ENCODE measurements around the gene NEO1.

The NEO1 gene

DNA sequence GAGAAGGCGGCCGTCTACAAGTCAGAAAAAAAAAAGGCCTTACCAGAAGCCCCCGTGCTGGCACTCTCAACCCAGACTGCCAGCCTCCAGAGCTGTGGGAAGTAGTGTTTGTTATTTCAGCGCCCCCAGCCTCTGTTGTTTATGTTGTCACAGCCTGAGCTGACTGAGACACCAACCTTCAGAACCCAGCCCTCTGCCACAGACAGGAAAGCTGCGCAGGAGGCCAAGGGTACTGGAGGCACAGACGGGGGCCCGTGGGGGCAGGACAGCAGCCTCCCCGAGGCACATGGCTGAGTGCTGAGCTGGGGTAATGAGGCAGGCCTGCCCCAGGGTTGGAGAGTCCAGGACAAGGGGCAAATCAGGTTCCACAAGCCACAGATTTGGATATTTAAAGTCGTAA, 282.8 kb downstream of the NEO1 start:
- no peak for TF ChIP-seq TCF4 (CRISPR knock-in tag; IDR thresholded peaks at IDR 0.05; ENCODE audit: borderline replicate concordance)
- no peak for TF ChIP-seq ESRRG (CRISPR knock-in tag; IDR thresholded peaks at IDR 0.05)
- TF ChIP-seq PPARA (CRISPR knock-in tag; IDR thresholded peaks at IDR 0.05; ENCODE audit: borderline replicate concordance): no peak
- TF ChIP-seq, protein P1, sequence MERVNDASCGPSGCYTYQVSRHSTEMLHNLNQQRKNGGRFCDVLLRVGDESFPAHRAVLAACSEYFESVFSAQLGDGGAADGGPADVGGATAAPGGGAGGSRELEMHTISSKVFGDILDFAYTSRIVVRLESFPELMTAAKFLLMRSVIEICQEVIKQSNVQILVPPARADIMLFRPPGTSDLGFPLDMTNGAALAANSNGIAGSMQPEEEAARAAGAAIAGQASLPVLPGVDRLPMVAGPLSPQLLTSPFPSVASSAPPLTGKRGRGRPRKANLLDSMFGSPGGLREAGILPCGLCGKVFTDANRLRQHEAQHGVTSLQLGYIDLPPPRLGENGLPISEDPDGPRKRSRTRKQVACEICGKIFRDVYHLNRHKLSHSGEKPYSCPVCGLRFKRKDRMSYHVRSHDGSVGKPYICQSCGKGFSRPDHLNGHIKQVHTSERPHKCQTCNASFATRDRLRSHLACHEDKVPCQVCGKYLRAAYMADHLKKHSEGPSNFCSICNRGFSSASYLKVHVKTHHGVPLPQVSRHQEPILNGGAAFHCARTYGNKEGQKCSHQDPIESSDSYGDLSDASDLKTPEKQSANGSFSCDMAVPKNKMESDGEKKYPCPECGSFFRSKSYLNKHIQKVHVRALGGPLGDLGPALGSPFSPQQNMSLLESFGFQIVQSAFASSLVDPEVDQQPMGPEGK (CRISPR knock-in tag; IDR thresholded peaks at IDR 0.05; ENCODE audit: borderline replicate concordance): no peak
- TF ChIP-seq CSDC2 (CRISPR knock-in tag; IDR thresholded peaks at IDR 0.05): no peak
- TF ChIP-seq ZNF70 (CRISPR knock-in tag; IDR thresholded peaks at IDR 0.05): no peak
- no peak for TF ChIP-seq ZFP30 (CRISPR knock-in tag; IDR thresholded peaks at IDR 0.05)
- TF ChIP-seq SNAI2 (CRISPR knock-in tag; IDR thresholded peaks at IDR 0.05): no peak
- no peak for TF ChIP-seq GLIS3 (CRISPR knock-in tag; IDR thresholded peaks at IDR 0.05)
- no peak for TF ChIP-seq RARB (CRISPR knock-in tag; IDR thresholded peaks at IDR 0.05)
- TF ChIP-seq ZC3H10 (CRISPR knock-in tag; IDR thresholded peaks at IDR 0.05): no peak
- TF ChIP-seq, protein P2, sequence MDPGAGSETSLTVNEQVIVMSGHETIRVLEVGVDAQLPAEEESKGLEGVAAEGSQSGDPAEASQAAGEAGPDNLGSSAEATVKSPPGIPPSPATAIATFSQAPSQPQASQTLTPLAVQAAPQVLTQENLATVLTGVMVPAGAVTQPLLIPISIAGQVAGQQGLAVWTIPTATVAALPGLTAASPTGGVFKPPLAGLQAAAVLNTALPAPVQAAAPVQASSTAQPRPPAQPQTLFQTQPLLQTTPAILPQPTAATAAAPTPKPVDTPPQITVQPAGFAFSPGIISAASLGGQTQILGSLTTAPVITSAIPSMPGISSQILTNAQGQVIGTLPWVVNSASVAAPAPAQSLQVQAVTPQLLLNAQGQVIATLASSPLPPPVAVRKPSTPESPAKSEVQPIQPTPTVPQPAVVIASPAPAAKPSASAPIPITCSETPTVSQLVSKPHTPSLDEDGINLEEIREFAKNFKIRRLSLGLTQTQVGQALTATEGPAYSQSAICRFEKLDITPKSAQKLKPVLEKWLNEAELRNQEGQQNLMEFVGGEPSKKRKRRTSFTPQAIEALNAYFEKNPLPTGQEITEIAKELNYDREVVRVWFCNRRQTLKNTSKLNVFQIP (CRISPR knock-in tag; IDR thresholded peaks at IDR 0.05; ENCODE audit: borderline replicate concordance, low read depth): no peak
- no peak for TF ChIP-seq ISL1 (CRISPR knock-in tag; IDR thresholded peaks at IDR 0.05)
- no peak for TF ChIP-seq BACH2 (CRISPR knock-in tag; IDR thresholded peaks at IDR 0.05; ENCODE audit: borderline replicate concordance)
- ATAC-seq: no peak

DNA sequence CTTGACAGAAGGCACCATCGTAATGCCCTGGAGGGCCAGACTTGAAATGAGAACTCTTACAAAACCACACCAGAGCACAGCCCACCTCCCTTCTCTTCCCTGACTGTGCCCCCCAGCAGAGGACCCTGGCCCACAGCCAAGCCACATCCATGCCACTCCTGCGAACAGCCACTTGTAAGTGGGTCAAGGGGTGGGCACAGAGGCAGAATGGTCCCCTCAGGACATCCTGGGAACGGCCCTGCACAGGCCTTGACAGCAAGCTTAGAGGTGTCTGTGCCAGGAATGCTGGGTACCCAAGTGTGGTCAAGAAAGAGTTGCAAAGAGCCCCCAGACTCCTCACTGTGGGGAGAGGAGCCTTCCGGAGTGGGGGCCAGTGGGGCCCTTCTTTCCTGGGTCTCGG, 283.2 kb downstream of the NEO1 start:
- no peak for ATAC-seq
- TF ChIP-seq, protein P3, sequence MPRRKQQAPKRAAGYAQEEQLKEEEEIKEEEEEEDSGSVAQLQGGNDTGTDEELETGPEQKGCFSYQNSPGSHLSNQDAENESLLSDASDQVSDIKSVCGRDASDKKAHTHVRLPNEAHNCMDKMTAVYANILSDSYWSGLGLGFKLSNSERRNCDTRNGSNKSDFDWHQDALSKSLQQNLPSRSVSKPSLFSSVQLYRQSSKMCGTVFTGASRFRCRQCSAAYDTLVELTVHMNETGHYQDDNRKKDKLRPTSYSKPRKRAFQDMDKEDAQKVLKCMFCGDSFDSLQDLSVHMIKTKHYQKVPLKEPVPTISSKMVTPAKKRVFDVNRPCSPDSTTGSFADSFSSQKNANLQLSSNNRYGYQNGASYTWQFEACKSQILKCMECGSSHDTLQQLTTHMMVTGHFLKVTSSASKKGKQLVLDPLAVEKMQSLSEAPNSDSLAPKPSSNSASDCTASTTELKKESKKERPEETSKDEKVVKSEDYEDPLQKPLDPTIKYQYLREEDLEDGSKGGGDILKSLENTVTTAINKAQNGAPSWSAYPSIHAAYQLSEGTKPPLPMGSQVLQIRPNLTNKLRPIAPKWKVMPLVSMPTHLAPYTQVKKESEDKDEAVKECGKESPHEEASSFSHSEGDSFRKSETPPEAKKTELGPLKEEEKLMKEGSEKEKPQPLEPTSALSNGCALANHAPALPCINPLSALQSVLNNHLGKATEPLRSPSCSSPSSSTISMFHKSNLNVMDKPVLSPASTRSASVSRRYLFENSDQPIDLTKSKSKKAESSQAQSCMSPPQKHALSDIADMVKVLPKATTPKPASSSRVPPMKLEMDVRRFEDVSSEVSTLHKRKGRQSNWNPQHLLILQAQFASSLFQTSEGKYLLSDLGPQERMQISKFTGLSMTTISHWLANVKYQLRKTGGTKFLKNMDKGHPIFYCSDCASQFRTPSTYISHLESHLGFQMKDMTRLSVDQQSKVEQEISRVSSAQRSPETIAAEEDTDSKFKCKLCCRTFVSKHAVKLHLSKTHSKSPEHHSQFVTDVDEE (CRISPR knock-in tag; IDR thresholded peaks at IDR 0.05): no peak
- TF ChIP-seq ZC3H10 (CRISPR knock-in tag; IDR thresholded peaks at IDR 0.05) (no peak), GLIS3 (CRISPR knock-in tag; IDR thresholded peaks at IDR 0.05) (no peak)

DNA sequence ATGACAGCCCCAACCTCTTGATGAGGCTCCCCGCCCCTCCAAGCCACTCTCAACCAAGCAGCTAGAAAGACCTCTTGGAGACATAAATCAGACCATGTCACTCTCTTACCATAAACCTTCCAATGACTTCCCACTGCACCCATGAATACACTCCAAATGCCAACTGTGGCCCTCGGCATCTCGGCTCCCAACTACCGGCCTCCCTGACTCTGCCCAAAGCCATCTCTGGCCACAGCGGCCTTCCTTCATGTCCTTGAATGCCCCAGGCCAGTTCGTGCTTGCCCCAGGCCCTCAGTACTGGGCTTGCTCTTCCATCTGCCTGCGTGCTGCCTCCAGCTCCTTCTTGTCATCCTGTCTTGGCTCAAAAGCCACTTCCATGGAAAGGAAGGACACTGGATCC, 284.5 kb downstream of the NEO1 start:
- no peak for ATAC-seq
- TF ChIP-seq, protein P3 (CRISPR knock-in tag; IDR thresholded peaks at IDR 0.05): no peak
- no peak for TF ChIP-seq ZFP30 (CRISPR knock-in tag; IDR thresholded peaks at IDR 0.05)
- TF ChIP-seq TOX (CRISPR knock-in tag; IDR thresholded peaks at IDR 0.05; ENCODE audit: borderline replicate concordance): no peak
- no peak for TF ChIP-seq SNAI2 (CRISPR knock-in tag; IDR thresholded peaks at IDR 0.05)
- no peak for TF ChIP-seq CSDC2 (CRISPR knock-in tag; IDR thresholded peaks at IDR 0.05)
- TF ChIP-seq, protein P1 (CRISPR knock-in tag; IDR thresholded peaks at IDR 0.05; ENCODE audit: borderline replicate concordance): no peak
- no peak for TF ChIP-seq ESRRG (CRISPR knock-in tag; IDR thresholded peaks at IDR 0.05)
- TF ChIP-seq, protein P4, sequence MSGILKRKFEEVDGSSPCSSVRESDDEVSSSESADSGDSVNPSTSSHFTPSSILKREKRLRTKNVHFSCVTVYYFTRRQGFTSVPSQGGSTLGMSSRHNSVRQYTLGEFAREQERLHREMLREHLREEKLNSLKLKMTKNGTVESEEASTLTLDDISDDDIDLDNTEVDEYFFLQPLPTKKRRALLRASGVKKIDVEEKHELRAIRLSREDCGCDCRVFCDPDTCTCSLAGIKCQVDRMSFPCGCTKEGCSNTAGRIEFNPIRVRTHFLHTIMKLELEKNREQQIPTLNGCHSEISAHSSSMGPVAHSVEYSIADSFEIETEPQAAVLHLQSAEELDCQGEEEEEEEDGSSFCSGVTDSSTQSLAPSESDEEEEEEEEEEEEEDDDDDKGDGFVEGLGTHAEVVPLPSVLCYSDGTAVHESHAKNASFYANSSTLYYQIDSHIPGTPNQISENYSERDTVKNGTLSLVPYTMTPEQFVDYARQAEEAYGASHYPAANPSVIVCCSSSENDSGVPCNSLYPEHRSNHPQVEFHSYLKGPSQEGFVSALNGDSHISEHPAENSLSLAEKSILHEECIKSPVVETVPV (CRISPR knock-in tag; IDR thresholded peaks at IDR 0.05): no peak
- no peak for TF ChIP-seq BACH2 (CRISPR knock-in tag; IDR thresholded peaks at IDR 0.05; ENCODE audit: borderline replicate concordance)
